Ishikawa (cell line): ENCODE results near the gene SPEF2.

Source experiments
- CEBPB ChIP-seq: IDR thresholded peaks from 2 replicates; pipeline ENCODE4 v1.6.1; 2012
- CREB1 ChIP-seq: IDR thresholded peaks from 2 replicates; pipeline ENCODE4 v1.6.1; 2012; ENCODE audit warnings: low read depth
- EGR1 ChIP-seq: IDR thresholded peaks from 2 replicates; pipeline ENCODE4 v1.6.1; 2012
- EP300 ChIP-seq: IDR thresholded peaks from 2 replicates; pipeline ENCODE4 v1.6.1; 2012; ENCODE audit warnings: borderline replicate concordance
- FOXM1 ChIP-seq: IDR thresholded peaks from 2 replicates; pipeline ENCODE4 v1.6.1; 2012; ENCODE audit warnings: low read depth, borderline replicate concordance
- NFIC ChIP-seq: IDR thresholded peaks from 2 replicates; pipeline ENCODE4 v1.6.1; 2012
- RAD21 ChIP-seq: IDR thresholded peaks from 2 replicates; pipeline ENCODE4 v1.6.1; 2012; ENCODE audit warnings: low read depth
- TAF1 ChIP-seq: IDR thresholded peaks from 2 replicates; pipeline ENCODE4 v1.6.1; 2012; ENCODE audit warnings: low read depth, mild to moderate bottlenecking
- TCF12 ChIP-seq: IDR thresholded peaks from 2 replicates; pipeline ENCODE4 v1.6.1; 2012; ENCODE audit warnings: low read depth
- TEAD4 ChIP-seq: IDR thresholded peaks from 2 replicates; pipeline ENCODE4 v1.6.1; 2012
- YY1 ChIP-seq: IDR thresholded peaks from 2 replicates; pipeline ENCODE4 v1.6.1; 2012; ENCODE audit warnings: low read depth
- ZBTB7A ChIP-seq: IDR thresholded peaks from 2 replicates; pipeline ENCODE4 v1.6.1; 2012; ENCODE audit warnings: low read depth
- TF ChIP-seq, protein P1 (sequence below): IDR thresholded peaks from 2 replicates; pipeline ENCODE4 v1.6.1; 2012; ENCODE audit warnings: low read depth, mild to moderate bottlenecking
- TF ChIP-seq, protein P2 (sequence below): IDR thresholded peaks from 2 replicates; pipeline ENCODE4 v1.6.1; 2012
- TF ChIP-seq, protein P3 (sequence below): IDR thresholded peaks from 2 replicates; pipeline ENCODE4 v1.6.1; 2012

The SPEF2 gene

DNA sequence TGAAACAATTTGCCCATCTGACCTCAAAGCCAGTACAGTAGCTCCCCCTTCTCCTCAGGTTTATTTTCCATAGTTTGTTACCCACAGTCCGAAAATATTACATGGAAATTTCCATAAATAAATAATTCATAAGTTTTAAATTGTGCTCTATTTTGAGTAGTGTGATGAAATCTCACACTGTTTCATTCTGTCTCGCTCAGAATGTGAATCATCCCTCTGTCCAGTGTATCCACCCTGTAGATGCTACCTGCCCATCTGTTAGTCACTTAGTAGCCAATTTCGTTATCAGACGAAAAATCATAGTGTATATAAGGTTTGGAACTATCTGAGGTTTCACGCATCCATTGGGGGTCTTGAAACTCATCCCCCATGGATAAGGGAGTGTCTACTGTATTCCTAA is 138.3 kb downstream of the SPEF2 start:
- no peak for TF ChIP-seq EGR1
- TF ChIP-seq, protein P1, sequence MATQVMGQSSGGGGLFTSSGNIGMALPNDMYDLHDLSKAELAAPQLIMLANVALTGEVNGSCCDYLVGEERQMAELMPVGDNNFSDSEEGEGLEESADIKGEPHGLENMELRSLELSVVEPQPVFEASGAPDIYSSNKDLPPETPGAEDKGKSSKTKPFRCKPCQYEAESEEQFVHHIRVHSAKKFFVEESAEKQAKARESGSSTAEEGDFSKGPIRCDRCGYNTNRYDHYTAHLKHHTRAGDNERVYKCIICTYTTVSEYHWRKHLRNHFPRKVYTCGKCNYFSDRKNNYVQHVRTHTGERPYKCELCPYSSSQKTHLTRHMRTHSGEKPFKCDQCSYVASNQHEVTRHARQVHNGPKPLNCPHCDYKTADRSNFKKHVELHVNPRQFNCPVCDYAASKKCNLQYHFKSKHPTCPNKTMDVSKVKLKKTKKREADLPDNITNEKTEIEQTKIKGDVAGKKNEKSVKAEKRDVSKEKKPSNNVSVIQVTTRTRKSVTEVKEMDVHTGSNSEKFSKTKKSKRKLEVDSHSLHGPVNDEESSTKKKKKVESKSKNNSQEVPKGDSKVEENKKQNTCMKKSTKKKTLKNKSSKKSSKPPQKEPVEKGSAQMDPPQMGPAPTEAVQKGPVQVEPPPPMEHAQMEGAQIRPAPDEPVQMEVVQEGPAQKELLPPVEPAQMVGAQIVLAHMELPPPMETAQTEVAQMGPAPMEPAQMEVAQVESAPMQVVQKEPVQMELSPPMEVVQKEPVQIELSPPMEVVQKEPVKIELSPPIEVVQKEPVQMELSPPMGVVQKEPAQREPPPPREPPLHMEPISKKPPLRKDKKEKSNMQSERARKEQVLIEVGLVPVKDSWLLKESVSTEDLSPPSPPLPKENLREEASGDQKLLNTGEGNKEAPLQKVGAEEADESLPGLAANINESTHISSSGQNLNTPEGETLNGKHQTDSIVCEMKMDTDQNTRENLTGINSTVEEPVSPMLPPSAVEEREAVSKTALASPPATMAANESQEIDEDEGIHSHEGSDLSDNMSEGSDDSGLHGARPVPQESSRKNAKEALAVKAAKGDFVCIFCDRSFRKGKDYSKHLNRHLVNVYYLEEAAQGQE = no peak
- no peak for TF ChIP-seq EP300
- no peak for TF ChIP-seq NFIC
- no peak for TF ChIP-seq RAD21
- TF ChIP-seq, protein P2, sequence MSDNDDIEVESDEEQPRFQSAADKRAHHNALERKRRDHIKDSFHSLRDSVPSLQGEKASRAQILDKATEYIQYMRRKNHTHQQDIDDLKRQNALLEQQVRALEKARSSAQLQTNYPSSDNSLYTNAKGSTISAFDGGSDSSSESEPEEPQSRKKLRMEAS = no peak
- TF ChIP-seq, protein P3, sequence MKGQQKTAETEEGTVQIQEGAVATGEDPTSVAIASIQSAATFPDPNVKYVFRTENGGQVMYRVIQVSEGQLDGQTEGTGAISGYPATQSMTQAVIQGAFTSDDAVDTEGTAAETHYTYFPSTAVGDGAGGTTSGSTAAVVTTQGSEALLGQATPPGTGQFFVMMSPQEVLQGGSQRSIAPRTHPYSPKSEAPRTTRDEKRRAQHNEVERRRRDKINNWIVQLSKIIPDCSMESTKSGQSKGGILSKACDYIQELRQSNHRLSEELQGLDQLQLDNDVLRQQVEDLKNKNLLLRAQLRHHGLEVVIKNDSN = no peak
- no peak for TF ChIP-seq FOXM1
- TF ChIP-seq TEAD4 = no peak
- TF ChIP-seq CREB1 = no peak
- TF ChIP-seq TAF1 = no peak
- no peak for TF ChIP-seq CEBPB
- no peak for TF ChIP-seq TCF12
- no peak for TF ChIP-seq ZBTB7A
- no peak for TF ChIP-seq YY1

DNA sequence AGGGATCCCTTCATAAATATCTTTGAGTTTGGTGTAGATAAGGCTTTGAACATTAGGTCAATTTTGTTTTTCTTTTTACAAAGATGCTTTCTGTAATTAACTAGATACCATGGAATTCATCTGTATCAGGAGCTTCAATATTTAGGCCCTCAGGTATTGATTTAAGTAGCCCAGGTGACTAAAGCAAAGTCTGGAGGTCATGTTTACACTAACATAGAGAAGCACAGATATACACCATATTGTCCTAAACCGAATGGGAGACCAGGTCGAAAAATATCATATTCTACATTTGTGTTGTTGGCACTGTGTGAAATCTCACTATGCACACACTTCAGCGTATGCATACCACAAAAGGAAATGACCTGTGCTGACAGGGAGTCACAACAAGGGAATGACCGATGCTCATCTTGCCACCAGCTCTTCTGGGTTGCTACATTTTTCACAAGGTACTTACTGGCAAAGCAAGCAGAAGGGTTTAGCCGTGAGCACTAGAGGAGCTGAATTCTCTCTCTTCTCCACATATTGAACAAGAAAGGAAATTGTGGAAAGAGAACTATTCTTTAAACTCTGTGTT is 140.6 kb downstream of the SPEF2 start:
- TF ChIP-seq EP300 = no peak
- TF ChIP-seq, protein P2 = no peak
- TF ChIP-seq FOXM1 = no peak
- TF ChIP-seq TCF12 = no peak
- TF ChIP-seq, protein P3 = no peak
- TF ChIP-seq, protein P1 = no peak
- TF ChIP-seq TAF1 = no peak
- TF ChIP-seq YY1 = no peak
- TF ChIP-seq TEAD4 = no peak
- no peak for TF ChIP-seq CREB1
- TF ChIP-seq EGR1 = no peak
- TF ChIP-seq NFIC = no peak
- TF ChIP-seq ZBTB7A = no peak
- no peak for TF ChIP-seq CEBPB
- no peak for TF ChIP-seq RAD21

DNA sequence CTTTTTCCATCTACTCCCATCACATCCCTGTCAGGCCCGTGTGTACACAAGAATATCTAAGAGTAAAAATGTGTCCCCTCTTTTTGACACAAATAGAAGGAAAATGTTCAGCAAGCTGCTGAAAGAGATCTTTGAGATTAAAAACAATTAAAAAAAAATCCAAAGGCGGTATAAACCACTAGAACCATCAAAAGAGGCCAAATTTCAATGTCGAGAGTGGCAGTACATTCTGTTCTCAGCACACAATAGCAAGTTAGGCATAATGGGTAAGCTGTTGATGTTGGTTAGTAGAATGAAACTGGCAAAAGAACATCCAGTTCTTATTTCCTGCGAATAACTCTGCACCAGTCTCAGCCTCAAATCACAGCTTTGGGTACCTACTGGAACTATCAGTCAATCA is 143.9 kb downstream of the SPEF2 start:
- TF ChIP-seq YY1 = no peak
- no peak for TF ChIP-seq RAD21
- TF ChIP-seq, protein P2 = no peak
- no peak for TF ChIP-seq TEAD4

DNA sequence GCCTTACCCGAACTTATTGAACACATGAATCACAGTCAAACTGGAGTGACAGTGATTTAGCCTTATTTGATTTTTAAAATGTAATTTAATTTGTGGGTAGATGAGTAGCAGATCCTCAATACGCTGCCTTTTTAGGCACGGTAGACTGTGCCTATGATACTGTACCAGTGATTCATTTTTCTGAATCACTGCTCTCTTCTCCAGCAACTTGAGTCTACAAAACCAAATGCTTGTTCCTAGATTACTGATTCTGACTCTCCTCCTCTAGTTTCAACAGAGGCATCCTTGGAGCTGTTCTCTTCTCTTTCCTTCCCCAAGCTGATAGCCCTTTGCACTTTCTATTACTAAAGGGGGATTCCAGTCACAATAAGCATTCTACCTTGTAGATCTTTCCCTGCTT is 144.7 kb downstream of the SPEF2 start:
- TF ChIP-seq TCF12 (no peak), TEAD4 (no peak), CEBPB (no peak), FOXM1 (no peak), NFIC (no peak), ZBTB7A (no peak), CREB1 (no peak), RAD21 (no peak), YY1 (no peak)
- TF ChIP-seq, protein P1 = no peak
- TF ChIP-seq, protein P3 = no peak
